Activated CD8-positive, alpha-beta memory T cell treated with anti-CD3 and anti-CD28 coated beads for 1 hour (primary cell): ENCODE measurements around the gene NAV2.
"Not testable (repeated sequence)": the region's sequence is repeated elsewhere in the genome, so short reads cannot be mapped to it uniquely, and the experiment has no call there.

Experiments used
- DNase-seq, 2 donors: peaks; one replicate each; pipeline ENCODE4 v3.0.0-alpha.2; 2020; ENCODE audit warnings: low read depth in 1 of 2; ENCODE audit errors: extremely low read depth in 1 of 2

The NAV2 gene

DNA sequence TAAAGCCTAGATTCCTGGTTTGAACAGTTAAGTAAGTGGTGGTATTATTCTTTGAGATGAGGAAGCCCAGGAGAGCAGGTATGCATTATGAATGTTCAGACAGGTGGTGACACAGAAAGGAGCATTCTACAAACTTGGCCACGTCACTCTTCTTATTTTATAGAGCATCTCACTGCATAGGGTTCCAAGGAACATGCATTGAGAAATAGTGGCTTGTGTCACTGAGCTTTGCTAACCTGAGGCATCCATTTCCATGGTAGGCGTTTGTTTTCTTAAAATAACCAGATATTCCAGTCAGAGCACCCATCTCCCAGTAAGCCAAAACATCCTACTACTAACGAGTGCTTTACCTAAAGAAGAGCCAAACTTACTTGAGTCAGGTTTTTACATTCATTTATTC is 169.7 kb downstream of the NAV2 start:
- no peak for DNase-seq

- DNase-seq, result no peak
Measured at GRCh38 chr11:19886498-19886897, 173.9 kb downstream of the NAV2 start.

DNA sequence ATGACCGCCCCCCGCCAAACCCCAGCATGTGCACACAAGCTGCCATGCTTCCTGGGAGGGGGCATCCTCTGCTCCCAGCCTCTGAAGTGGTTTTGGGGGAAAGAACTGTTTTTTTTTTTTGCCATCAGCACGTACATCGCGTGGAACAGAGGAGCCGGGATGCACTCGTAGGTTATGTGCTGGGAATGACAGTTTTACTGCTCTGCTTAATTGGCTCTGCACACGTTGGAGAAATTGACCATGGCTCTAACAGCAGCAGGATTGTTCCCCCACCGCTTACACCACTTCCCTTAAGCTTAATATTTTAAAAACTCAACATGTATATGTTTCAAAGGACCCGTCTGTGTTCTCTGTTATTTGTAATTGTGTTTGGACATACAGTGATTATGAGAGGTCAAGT is 175.2 kb downstream of the NAV2 start:
- no peak for DNase-seq

DNA sequence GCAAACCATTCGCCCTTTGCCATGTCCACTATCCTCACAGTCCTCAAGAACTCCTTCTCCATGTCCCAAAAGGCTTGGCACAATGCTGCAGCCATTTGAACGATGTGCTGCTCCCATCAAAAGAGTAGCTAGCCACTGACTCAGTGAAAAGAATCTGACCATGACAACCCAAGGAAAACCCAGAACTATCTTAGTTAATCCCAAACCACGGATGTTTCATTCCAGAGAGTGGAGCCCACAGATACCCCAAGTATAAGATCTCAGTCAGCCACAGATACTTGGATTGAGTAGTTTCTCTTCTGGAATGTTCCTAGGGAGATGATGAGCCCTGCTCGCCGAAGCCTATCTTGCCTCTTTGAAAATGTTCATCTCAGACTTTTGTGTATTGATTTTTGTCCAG is 176.9 kb downstream of the NAV2 start:
- no peak for DNase-seq

GRCh38 chr11:19890308-19890707 is 177.7 kb downstream of the NAV2 start:
- DNase-seq, result no peak

GRCh38 chr11:19891022-19891421 is 178.4 kb downstream of the NAV2 start:
- DNase-seq, result no peak

GRCh38 chr11:19892387-19892786 is 179.8 kb downstream of the NAV2 start:
- DNase-seq, result no peak

GRCh38 chr11:19892876-19893275 is 180.2 kb downstream of the NAV2 start:
- no peak for DNase-seq

DNA sequence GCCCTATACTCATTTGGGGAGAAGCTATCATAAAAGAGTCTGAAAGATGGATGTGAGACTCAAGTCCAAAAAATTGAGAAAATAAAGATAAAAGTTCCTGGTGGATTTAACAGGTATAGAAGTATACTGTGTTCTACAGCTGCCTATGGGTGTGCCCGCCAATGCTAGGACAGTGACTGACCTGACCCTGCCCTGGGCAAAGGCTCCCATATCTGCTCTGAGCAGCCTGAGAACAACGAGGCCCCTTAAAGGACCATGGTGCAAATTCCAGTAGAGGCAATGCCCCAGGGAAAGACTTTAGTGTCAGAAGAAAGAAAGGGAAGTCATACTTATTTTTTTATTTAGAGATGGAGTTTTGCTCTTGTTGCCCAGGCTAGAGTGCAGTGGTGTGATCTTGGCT is 181.8 kb downstream of the NAV2 start:
- DNase-seq, result no peak

DNA sequence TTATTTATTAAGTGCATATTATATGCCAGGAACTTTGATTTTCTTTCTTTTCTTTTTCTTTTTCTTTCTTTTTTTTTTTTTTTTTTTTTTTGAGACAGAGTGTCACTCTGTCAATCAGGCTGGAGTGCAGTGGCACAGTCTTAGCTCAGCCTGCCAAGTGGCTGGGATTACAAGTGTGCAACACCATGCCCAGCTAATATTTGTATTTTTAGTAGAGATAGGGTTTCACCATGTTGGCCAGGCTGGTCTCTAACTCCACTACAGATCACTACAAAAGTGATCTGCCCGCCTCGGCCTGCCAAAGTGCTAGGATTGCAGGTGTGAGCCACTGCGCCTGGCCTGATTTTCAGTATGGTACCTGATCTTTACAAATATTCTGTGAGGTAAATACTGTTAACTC is 182.4 kb downstream of the NAV2 start:
- not testable (repeated sequence) for DNase-seq

- DNase-seq, result no peak
Measured at GRCh38 chr11:19895776-19896175, 183.1 kb downstream of the NAV2 start.

DNA sequence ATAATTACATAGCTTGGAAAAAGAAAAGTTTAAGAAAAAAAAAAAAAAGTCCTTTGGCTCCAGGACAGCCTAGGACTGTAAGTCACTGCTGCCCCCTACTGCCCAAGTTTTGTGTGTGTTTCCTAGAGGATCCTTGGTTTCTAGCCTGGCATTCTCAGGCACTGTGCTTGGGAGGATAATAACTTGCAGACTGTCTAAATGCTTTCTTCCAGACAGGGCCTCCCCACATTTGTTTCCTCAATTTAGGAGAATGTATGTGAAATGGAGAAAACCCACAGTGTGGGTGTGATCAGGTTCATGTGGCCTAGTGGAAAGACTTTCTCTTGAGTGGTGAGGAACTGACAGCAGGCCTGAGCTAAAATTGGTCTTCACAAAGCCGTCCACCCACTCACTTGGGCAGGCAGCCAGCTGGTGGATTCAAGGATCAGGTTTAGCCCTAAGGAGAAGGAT is 191.0 kb downstream of the NAV2 start:
- DNase-seq, result no peak

GRCh38 chr11:19905280-19905853 is 192.7 kb downstream of the NAV2 start:
- no peak for DNase-seq

- DNase-seq, result no peak
Measured at GRCh38 chr11:19906126-19906525, 193.5 kb downstream of the NAV2 start.

DNA sequence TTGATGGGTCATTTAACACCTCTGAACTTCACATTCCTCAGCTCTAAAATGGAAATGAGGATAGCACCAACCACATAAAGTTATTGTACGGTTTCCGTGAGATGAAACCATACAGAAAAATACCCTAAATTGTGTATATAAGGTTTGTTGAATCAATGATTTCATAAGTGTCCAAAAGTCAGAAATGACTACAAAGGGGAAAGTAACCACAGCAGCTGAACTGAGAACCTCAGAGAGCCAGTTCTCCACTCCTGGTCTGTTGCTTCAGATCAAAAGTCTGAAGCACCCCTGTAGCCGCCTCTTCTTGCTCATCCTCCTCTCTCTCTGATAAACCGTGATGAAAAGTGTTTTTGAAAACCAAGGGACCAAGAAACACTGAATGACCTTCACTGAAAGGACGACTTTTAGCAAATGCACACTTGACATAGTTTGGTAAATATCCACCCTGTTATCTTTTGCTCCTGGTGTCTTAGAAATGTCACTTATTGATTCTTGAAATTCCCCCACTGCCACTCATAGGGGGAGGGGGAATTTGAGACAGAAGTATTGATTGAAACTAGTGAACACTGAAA is 194.5 kb downstream of the NAV2 start:
- no peak for DNase-seq

GRCh38 chr11:19907839-19908238 is 195.2 kb downstream of the NAV2 start:
- DNase-seq, result no peak

- DNase-seq, result no peak
Measured at GRCh38 chr11:19910931-19911330, 198.3 kb downstream of the NAV2 start.

DNA sequence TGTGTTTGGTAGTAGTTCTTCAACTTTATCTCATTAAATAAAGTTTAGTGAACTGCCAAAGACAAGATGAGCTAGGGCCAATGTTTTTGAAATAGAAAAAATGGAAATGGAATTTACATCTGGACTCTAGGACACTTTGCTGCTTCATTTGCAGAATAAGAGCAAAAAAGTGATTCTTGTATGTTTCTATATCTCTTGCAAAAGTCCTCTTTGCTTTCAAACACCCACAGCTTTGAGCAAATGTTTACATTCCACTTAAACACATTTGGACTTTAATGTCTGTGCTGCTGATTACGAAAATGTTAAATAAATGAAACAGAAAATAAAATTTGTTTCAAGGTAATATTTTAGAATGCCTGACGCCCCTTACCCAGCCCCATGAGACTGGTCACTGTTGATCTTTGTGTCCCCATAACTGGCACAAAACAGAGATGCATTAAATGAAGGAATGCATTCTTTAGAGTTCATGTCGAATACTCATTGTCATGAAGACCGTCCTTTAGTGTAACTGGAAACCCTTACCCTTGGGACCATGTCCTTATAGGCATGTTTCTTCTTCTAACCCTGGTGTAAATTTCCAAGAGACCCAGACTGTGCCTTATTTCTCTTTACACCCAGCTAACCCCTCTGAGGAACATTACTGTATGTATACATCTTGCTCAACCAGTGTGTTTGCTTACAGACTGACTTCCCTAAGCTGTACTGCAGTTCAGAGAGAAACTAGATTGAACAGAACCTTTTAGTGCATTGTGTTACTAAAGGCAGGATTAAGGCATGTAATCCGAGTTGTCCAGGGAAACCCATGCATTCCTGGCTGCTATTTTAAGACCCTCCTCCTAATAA is 199.7 kb downstream of the NAV2 start:
- no peak for DNase-seq

DNA sequence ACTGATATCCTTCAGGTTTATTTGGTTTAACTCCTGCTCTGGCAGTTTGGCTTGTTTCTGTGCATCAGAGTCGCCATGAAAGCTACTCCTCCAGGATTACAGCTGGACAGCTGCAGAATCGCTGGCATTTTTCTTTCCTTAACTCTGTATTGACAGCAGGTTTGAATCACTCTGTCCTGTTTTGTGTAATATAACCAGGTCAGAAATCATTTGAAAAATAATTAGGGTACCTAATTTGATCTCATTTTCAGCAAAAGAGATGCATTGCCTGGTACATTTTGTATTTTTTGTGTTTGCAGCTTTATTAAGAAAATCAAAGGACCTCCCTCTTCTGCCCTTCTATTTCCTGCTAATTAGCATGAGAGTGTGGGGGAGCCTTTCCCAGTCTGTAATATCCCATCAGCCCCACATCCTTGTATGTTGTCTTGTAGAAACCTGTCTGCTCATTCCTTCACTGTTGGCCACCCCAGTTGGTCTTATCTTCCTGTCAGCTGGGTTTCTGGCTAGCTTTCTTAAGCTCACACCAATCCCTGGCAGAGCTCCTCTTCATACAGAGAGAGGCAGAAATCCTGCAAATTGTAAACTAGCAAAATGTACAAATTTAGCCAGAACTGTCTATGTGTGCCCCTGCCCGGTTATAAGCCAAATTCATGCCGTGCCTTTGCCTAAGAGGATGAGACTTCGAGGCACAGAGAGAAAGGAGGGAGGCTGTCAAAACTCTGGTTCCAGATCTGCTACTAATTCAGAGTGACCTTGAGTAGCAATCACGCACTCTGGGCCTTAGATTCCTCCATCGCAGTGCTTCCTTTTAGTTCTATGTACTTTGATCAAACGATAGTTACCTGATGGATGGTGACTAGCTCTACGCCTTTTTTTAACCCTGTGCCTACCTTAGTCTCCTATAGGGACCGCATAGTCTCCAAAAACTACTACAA is 200.6 kb downstream of the NAV2 start:
- DNase-seq, result no peak

DNA sequence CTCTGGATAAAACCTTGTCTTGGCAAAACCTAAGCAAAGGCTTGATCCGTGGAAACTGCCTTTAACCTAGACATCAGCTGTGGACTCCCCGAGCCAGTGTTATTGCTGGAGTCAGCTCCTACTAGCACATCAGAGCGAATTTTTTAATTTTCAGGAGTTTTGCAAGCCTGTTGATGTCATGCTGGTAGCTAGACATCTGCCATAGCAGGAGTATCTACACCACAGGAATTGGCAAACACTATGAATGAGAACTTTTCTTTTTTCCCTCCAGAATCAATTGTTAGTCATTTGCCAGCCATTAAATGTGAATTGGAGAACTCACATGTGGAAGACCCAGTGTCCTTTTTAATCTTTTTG is 201.2 kb downstream of the NAV2 start:
- DNase-seq, result no peak

DNA sequence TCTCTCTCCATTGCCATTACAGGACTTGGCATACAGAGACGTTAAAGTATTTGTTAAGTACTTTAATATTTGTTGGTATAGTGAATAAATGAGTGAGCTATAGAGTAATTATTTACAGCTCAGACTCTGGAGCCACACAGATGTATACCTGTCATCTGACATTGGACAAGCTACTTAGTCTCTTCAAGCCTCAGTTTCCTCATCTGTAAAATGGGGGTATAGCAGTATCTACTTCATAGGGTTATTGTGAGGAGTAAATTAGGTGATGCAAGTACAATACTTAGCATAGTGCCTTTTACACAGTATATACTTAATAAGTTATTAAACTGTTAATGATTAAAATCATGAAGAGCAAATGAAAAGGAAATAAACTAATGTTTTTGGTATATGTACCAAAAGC is 203.2 kb downstream of the NAV2 start:
- no peak for DNase-seq
